GM18951 (cell line): Measurements from ENCODE around the gene MUC6.

Experiments
- POLR2A ChIP-seq: IDR thresholded peaks from 4 replicates; pipeline ENCODE4 v1.6.1; 2011; ENCODE audit warnings: mild to moderate bottlenecking; ENCODE audit not compliant: insufficient read length, insufficient read depth; ENCODE audit errors: extremely low read depth
- in situ Hi-C: fragments of 300-500 bp; cut with MboI; formaldehyde crosslinking; loops from one replicate; pipeline ENCODE4 v1.12.0; 2022; ENCODE audit warnings: low sequenced_read_pairs, mixed read lengths, inconsistent platforms; ENCODE audit not compliant: unreplicated experiment

The MUC6 gene

DNA sequence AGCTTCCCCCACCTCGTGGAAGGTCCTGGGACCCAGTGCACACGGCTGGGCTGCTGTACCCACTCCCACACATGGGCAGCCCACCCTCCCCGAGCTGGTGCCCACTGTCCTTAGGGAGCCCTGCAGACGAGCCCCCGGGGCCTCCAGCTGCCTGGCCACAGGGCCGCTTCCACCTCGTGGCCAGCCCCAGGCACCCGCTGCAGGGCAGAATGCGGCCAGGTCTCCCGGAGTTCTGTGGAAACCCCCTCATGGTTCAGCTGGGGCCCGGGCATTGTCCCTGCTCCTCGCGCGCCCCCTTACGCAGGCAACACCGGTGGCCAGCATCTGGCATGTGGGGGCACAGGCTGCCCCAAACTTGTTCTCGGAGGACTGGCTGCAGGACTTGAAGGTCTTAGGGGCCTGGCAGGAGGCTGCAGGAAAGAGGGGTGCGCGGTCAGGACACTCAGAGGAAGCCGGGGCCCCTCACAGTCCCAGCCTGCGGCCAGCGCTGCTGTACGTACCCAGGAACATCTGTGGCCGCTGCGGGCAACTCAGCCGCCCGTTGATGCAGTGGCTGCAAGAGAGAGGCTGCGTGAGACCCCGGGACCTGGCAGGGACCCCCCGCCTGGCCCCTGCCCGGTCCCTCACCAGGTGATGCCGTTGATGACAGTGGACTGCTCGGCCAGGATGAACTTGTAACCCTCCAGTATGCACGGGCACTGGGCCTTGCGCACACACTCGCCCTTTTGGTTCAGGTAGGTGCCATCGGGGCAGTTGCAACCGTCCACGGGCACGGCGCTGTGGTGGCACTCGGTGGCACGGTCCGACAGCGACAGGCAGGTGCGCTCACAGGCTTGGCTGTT is 9.7 kb downstream of the MUC6 start:
- in situ Hi-C loops: loop anchor here (25.0 kb wide), 1 partner anchor 140 kb away; no protein-coding TSS in a partner anchor
- no peak for TF ChIP-seq POLR2A

DNA sequence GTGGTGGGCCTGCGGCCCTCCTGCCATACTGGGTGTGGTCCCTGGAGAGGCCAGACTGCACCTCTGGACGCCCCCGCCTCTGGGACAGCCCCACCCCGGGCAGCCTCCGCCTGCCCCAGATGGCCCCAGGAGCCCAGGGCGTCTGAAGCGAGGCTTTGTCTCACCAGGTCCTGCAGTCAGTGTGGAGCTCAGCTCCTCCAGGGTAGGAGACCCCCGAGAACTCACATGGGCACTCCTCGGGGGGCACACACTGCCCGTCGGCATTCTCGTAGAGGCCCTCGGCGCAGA is 10.4 kb downstream of the MUC6 start:
- in situ Hi-C loops: loop anchor here (25.0 kb wide), 1 partner anchor 139 kb away; no protein-coding TSS in a partner anchor
- TF ChIP-seq POLR2A: no peak

DNA sequence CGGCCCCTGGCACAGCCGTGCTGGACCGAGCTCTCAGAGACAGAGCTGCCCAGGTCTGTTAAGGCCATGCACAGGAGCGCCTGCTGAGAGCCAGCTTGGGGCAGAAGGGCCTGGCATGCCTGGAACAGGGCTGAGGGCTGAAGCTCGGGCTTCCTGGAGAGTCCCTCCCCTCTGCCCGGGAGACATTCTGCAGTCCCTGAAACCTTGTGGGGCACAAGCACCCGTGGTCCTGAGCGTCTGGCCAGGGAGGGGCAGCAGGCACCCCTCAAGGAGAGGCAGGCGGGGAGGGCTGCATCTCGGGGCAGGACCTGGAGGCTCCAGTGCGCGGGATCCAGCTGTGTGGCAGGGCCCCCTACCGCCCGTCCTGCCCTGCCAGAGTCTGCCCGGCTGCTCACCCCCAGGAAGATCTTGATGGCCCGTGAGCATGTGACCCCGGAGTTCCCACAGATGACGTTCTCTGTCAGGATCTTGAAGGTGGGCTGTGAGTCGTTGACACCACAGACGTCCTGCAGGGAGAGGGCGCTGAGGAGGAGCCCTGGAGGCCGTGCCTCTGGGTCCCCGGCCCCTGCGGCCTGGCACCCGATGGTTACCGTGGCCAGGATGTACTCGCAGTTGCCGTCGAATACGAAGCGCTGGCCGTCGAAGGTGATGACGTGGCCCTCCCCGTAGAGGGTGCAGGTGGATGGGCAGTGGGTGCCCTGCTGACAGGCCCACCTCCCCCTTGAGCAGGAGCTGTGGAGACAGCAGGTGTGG is 10.9 kb downstream of the MUC6 start:
- in situ Hi-C loops: loop anchor here (25.0 kb wide), 1 partner anchor 138 kb away; no protein-coding TSS in a partner anchor

DNA sequence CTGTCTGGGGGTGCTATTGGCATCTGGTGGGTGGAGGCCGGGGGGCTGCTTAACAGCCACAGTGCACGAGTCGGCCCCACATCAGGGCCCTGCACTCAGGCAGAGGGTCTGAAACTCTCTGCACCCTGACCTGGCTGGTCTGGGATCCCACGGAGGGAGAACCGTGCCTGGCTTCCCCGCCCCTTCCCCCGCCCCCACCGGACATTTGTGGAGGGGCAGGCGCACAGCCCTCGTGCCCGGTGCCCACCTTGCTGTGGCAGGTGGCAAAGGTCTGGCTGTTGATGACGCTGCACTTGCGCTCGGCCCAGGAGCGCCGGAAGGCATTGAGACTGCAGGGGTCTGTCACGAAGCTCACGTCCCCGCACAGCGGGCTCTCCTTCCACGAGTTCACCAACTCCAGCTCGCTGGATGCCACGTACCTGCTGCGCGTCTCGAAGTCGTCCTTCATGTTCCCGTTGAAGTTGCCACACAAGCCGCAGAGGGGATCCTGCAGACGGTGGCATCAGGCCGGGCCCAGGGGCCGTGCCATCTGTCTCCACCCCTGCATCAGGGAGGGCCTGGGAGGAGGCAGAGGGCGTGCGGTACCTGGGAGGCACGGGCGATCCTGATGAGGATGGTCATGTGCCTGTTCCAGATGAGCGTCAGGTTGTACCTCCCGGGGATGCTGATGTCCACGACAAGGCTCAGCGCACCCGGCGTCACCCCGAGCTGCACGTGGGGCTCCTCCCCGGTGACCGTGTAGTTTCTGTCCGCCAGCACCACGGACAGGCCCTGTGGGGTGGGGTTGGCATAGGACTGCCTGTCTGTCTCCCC is 11.7 kb downstream of the MUC6 start:
- no peak for TF ChIP-seq POLR2A
- in situ Hi-C loops: loop anchor here (25.0 kb wide), 1 partner anchor 138 kb away; no protein-coding TSS in a partner anchor

More for the DNA sequence above, 10.9 kb downstream of the MUC6 start:
- no peak for TF ChIP-seq POLR2A

DNA sequence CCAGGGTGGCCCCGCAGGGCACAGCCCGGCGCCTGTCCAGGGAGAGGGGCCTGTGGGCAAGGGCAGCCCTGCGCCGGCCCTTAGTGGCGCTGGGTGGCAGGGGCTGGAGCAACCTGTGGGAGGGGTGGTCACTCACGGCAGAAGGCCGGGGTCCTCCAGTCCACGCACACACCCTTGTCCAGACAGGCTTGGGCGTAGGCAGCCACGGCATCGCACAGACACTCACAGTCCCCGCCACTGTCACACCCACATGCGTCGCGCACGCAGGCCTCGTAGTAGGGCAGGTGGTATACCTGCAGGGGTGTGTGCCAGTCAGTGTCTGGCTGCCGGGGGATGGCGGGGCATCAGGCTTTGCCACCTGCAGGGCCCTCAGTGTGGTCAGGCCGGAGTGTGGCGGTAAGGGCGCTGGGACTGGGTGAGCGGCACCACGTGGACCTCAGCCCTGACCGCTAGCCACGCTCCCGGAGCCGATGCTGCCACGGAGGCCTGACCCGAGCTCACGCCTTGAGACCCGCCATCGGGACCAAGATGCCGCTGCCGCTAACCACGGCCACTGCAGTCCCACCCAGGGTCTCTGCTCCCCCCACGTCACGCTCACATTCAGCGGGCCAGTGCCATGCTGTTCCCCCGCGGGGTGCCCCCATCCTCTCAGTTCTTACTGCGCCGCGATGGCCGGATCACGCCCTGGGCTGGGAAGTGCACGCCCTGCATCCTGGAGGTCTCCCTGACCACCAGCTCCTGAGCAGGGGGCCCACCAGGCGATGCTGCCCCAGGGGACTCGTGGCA is 12.5 kb downstream of the MUC6 start:
- in situ Hi-C loops: no loop called here
- TF ChIP-seq POLR2A: no peak

DNA sequence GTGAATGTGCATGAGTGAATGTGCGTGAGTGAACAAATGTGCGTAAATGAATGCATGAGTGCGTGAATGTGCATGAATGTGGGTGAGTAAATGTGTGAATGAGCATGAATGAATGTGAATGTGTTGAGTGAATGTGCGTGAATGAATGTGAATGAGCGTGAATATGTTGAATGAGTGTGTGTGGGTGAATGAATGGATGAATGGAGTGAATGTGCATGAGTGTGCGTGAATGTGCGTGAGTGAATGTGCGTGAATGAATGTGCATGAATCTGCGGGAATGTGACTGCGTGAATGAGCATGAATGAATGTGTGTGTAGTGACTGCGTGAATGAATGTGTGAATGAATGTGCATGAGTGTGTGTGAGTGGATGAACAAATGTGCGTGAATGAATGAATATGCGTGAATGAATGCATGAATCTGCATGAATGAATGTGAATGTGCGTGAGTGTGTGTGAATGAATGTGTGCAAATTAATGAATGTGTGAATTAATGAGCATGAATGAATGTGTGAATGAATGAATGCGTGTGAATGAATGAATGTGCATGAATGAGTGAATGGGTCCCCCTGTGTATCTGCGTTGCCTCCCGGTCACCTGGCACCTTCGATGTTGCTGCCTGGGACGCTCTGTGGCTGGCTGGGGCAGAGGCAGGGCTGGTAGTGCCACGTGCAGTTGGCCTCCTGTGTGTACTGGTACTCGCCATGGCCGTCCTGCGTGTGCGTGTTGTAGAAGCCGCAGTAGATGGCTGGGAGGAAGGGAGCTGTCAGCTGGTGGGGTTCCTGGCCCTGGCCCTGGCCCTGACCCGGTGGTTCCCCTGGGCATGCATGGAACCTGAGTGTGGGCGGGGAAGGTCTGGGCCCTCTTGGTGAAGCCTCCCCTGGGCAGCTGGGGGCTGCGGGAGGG is 13.4 kb downstream of the MUC6 start:
- in situ Hi-C loops: no loop called here
- TF ChIP-seq POLR2A: no peak

DNA sequence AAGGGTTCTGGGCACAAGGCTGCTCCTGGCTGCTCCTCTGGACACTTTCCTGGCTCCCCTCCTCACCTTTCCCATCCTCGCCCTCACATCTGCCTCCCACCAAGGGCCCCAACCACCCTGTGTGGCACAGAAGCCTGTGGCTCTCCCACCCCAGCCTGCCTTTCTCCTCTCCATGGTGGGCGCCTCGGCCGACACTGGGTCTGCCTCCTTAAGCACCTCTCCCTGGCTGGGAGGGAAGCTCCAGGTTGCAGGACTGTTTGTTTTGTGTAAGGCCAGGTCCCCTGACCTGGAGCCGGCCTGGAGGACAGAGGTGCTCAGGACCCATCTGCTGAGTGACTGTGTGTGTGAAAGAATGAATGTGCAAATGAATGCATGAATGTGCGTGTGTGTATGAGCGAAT is 14.1 kb downstream of the MUC6 start:
- in situ Hi-C loops: no loop called here
- TF ChIP-seq POLR2A: no peak

DNA sequence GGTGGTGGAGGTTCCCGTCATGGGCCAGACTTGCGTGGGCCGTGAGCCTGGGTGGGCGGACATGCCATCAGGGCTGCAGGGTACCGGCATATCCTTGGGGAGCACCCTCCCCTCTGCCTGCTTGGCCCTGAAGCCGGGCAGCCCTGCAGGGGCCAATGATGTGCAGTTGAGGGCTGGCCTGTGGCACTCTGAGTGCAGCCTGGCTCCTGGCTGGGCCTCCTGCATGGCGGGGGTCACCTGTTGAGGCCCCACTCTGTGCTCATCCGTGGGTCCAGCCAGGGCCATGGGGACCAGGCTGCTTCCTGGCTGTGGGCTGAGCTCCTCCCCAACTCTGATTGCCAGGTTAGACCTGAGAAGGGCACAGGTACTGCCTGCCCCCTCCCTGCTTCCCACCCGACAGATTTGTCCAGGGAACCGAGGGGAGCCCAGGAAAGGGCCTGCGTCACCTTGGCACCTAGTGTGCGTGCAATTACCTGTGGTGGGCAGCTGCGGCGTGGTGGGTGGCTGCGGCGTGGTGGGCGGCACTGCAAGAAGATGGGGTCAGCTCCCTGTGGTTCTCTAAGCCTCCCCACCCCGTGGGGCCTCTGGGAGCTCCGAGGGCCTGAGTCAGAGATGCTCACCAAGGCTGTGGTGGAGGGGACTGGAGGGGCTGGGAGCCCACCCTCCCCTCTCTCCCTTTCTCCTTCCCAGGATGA is 16.2 kb downstream of the MUC6 start:
- in situ Hi-C loops: no loop called here
- no peak for TF ChIP-seq POLR2A

DNA sequence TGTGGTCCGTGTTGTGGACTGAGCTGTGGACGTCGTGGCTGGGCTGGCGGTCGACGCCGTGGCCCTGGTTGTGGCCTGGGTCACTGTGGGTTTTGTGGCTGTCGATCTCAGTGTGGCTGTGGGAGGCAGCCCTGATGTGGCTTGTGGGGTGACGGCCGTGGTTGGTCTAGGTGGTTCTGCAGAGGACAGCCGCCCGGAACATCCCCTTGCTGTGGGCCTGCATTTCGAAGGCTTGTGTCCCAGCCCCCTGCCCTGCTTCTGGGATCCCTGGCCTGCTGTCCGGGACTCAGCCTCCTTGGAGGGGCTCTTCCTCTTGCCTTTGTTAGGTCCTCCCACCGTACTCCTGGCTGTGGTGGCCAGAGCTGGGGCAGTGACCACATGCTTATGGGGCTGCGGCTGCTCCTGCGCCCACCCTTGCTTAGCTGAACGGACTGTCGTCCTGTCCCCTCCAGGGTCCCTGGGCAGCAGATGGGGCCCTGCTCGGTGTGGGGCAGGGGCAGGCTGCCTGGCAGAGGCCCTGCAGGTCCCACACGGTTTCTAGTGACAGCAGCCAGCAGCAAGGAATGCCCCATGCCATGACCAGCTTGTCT is 17.1 kb downstream of the MUC6 start:
- in situ Hi-C loops: no loop called here

DNA sequence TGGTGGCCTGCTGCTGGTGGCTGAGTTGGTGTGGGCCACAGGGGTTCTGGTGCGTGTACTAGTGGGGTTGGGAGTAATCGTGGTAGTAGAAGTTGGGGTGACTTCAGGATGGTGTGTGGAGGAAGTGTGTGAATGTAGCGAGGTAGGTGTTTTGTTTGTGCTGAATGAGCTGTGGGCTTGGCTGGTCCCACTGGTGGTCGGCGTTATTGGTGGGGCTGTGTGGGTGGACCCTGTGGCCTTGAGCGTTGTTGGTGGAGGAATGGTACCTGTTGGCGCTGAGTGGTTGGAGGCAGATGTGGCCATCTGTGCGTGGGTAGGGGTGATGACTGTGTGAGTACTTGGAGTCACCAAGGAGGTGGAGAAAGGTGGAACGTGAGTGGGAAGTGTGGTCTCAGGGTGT is 18.4 kb downstream of the MUC6 start:
- in situ Hi-C loops: no loop called here
- no peak for TF ChIP-seq POLR2A

More for the DNA sequence above, 17.1 kb downstream of the MUC6 start:
- TF ChIP-seq POLR2A: no peak
